ENCODE measurements around the gene DDX51. TPM values are rescaled to one million over a fixed set of nuclear protein-coding genes. Genes with fewer than 3 reads are reported as not detected.
A peak's percentile ranks its signal among the peaks of the same experiment; 100 is the strongest.

DDX51 gene
- total and polyA plus RNA-seq, 2 of the 13 experiments (the other 11 are each of a cell fraction or from before 2014, with no cell fraction given), result 10.1 TPM

DNA sequence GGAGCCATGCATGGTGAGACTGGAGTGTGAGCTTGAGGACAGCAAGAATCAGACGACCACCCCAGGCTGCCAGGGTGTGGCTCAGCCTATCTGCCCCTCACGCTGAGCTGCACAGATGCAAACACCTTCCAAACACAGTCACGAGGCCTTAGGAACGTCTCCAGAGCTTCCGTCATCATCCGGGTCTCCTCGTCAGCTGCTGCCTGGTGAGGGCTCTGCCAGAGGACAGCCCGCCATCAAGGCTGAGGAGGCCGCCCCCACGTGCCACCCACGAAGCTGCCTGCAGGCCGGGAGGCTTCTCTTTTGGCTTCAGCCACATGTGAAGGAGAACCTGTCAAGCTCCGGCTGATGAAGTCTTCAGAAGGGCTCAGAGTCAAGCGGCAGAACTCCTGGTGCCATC lies 13.4 kb downstream of the DDX51 start:
- H3K27ac ChIP-seq (ENCODE audit: extremely low read length, insufficient read depth, low read length), result no peak overlapping the region
- H3K9ac ChIP-seq (ENCODE audit: insufficient read depth, low read depth, low read length), result no peak overlapping the region
- no peaks in the 10 kb centered on the region for H3K4me1 ChIP-seq (ENCODE audit: insufficient read depth, low read length)
- CTCF ChIA-PET (ENCODE audit: low intra/inter-chr PET ratio, low total read pairs), result no interaction called here
- H3K27me3 ChIP-seq (ENCODE audit: control insufficient read depth in 1 of 2, insufficient read depth in 2 of 2, low read length in 2 of 2), result no peaks in the 10 kb centered on the region
- H3K4me2 ChIP-seq (ENCODE audit: low read depth, low read length), result no peak overlapping the region
- no peaks in the 10 kb centered on the region for H4K20me1 ChIP-seq (ENCODE audit: insufficient read depth, low read length)
- ATAC-seq, result no peak
- no peak for DNase-seq (ENCODE audit: low spot score)
- H3K4me3 ChIP-seq (replicated peaks in 1 of 3; ENCODE audit: insufficient read depth in 1 of 3, low read depth in 2 of 3, low read length in 3 of 3), result no peak overlapping the region
- TF ChIP-seq AGO2 (optimal IDR thresholded peaks at IDR 0.05; ENCODE audit: low read depth, low read length), result peak; percentile 75
- no peak for TF ChIP-seq ZNF746 (CRISPR knock-in tag; IDR thresholded peaks at IDR 0.05)
- H2AFZ ChIP-seq (ENCODE audit: low read length), result no peak overlapping the region
- BruUV-seq (replicated peaks), result no TSS peak
- H3K79me2 ChIP-seq (ENCODE audit: insufficient read depth, low read length), result no peaks in the 10 kb centered on the region
- in situ Hi-C loops (cut with HindIII; ENCODE audit: extremely low pct_ligation_motif_present, low pct_unique_long_range_greater_than_20kb) (no loop called here), intact Hi-C loops (cut with micrococcal nuclease; ENCODE audit: unreplicated experiment) (no loop called here)
- no peaks in the 10 kb centered on the region for H3K9me3 ChIP-seq (ENCODE audit: low read length)
- POLR2A ChIA-PET, result no interaction called here
- no peak for FAIRE-seq
- peaks cover 11 to 23% of the 10 kb centered on the region in 2 experiments; a peak in 4 of 5 replicates for H3K36me3 ChIP-seq (replicated peaks in 1 of 2; ENCODE audit: control insufficient read depth in 1 of 2, insufficient read depth in 2 of 2, low read length in 2 of 2)
- 85% methylated on average over 10 of the region's 14 CpGs for WGBS (ENCODE audit: low lambda C conversion rate)

DNA sequence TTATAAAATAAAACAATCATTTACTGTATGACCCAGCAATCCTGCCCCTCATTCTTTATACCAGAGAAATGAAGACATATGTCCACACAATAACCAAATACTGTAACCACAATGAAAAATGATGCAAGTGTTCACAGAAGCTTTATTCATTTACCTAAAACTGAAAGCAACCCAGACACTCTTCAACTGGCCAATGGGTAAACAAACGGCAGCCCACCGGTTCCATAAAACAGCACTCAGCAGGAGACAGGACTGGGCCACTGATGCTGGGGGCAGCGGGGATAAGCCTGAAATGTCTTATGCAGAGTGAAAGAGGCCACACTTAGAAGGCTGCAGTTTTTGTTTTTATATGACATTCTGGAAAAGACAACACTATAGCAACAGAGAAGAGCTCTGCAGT lies 15.1 kb downstream of the DDX51 start:
- no peak for FAIRE-seq
- H4K20me1 ChIP-seq (ENCODE audit: insufficient read depth, low read length), result no peaks in the 10 kb centered on the region
- no TSS peak for BruUV-seq (replicated peaks)
- peaks cover 17 to 40% of the 10 kb centered on the region in 2 experiments; a peak in 4 of 5 replicates for H3K36me3 ChIP-seq (replicated peaks in 1 of 2; ENCODE audit: control insufficient read depth in 1 of 2, insufficient read depth in 2 of 2, low read length in 2 of 2)
- ChIA-PET POLR2A (no interaction called here), CTCF (ENCODE audit: low intra/inter-chr PET ratio, low total read pairs) (no interaction called here)
- H3K27ac ChIP-seq (ENCODE audit: extremely low read length, insufficient read depth, low read length), result no peak overlapping the region
- H2AFZ ChIP-seq (ENCODE audit: low read length), result no peak overlapping the region
- TF ChIP-seq NCOA2 (CRISPR knock-in tag; IDR thresholded peaks at IDR 0.05), result no peak
- WGBS (ENCODE audit: low lambda C conversion rate), result 94% methylated on average over 3 of the region's 3 CpGs
- no peaks in the 10 kb centered on the region for H3K9me3 ChIP-seq (ENCODE audit: low read length)
- no peak overlapping the region for H3K4me2 ChIP-seq (ENCODE audit: low read depth, low read length)
- in situ Hi-C loops (cut with HindIII; ENCODE audit: extremely low pct_ligation_motif_present, low pct_unique_long_range_greater_than_20kb) (no loop called here), intact Hi-C loops (cut with micrococcal nuclease; ENCODE audit: unreplicated experiment) (no loop called here)
- no peak overlapping the region for H3K4me3 ChIP-seq (replicated peaks in 1 of 3; ENCODE audit: insufficient read depth in 1 of 3, low read depth in 2 of 3, low read length in 3 of 3)
- H3K27me3 ChIP-seq (ENCODE audit: control insufficient read depth in 1 of 2, insufficient read depth in 2 of 2, low read length in 2 of 2), result no peaks in the 10 kb centered on the region
- H3K4me1 ChIP-seq (ENCODE audit: insufficient read depth, low read length), result no peaks in the 10 kb centered on the region
- no peak for ATAC-seq
- H3K9ac ChIP-seq (ENCODE audit: insufficient read depth, low read depth, low read length), result no peak overlapping the region
- H3K79me2 ChIP-seq (ENCODE audit: insufficient read depth, low read length), result no peaks in the 10 kb centered on the region
- DNase-seq (ENCODE audit: low spot score), result no peak
